DOHH2 (cell line): ENCODE measurements around the gene ZFYVE26.

Experiments
- H3F3A ChIP-seq: fragments of 200-600 bp; sonication (generic), shearing (Covaris generic); 2 replicates; pipeline ENCODE4 v1.6.0; 2016; ENCODE audit warnings: antibody characterized with exemption, mild to moderate bottlenecking; ENCODE audit not compliant: control insufficient read depth, insufficient read depth
- H3K27ac ChIP-seq: fragments of 200-600 bp; sonication (generic); 2 replicates; pipeline ENCODE4 v1.5.1; 2014; ENCODE audit warnings: low read depth, mild to moderate bottlenecking, low read length, moderate library complexity
- H3K27me3 ChIP-seq: fragments of 200-600 bp; sonication (generic); 2 replicates; pipeline ENCODE4 v1.6.1; 2014; ENCODE audit warnings: mild to moderate bottlenecking, low read length, mixed read lengths; ENCODE audit not compliant: control insufficient read depth
- H3K36me3 ChIP-seq: fragments of 200-600 bp; sonication (generic); 2 replicates; pipeline ENCODE4 v1.6.1; 2014; ENCODE audit warnings: mild to moderate bottlenecking, low read length, moderate library complexity, mixed read lengths; ENCODE audit not compliant: control insufficient read depth
- H3K4me1 ChIP-seq: fragments of 200-600 bp; sonication (generic); 2 replicates; pipeline ENCODE4 v1.6.1; 2014; ENCODE audit warnings: mild to moderate bottlenecking, low read length, mixed read lengths; ENCODE audit not compliant: control insufficient read depth
- H3K4me2 ChIP-seq: fragments of 200-600 bp; sonication (generic); 2 replicates; pipeline ENCODE4 v1.6.0; 2014; ENCODE audit warnings: mild to moderate bottlenecking, low read length, moderate library complexity
- H3K4me3 ChIP-seq: fragments of 200-600 bp; sonication (generic); 2 replicates; pipeline ENCODE4 v1.5.1; 2014; ENCODE audit warnings: mild to moderate bottlenecking, low read length, mixed read lengths
- H3K79me2 ChIP-seq: fragments of 200-600 bp; sonication (generic); 2 replicates; pipeline ENCODE4 v1.6.1; 2014; ENCODE audit warnings: mild to moderate bottlenecking, low read length, mixed read lengths; ENCODE audit not compliant: control insufficient read depth
- H3K9me2 ChIP-seq: fragments of 200-600 bp; sonication (generic); replicated peaks from 2 replicates; pipeline ENCODE4 v1.6.1; 2014; ENCODE audit warnings: mild to moderate bottlenecking, low read length, mixed read lengths; ENCODE audit not compliant: control insufficient read depth
- H3K9me3 ChIP-seq: fragments of 200-600 bp; sonication (generic); 2 replicates; pipeline ENCODE4 v1.6.1; 2014; ENCODE audit warnings: antibody characterized with exemption, low read length, mixed read lengths; ENCODE audit not compliant: control insufficient read depth, insufficient read depth
- H4K20me1 ChIP-seq: fragments of 200-600 bp; sonication (generic); 2 replicates; pipeline ENCODE4 v1.6.0; 2014; ENCODE audit warnings: low read depth, mild to moderate bottlenecking, antibody characterized with exemption, low read length, moderate library complexity; ENCODE audit not compliant: control insufficient read depth, insufficient read depth
- CTCF ChIP-seq: fragments of 200-600 bp; sonication (generic); IDR thresholded peaks from one replicate; pipeline ENCODE4 v1.5.1; 2014; ENCODE audit warnings: antibody characterized with exemption, mild to moderate bottlenecking, low read depth, low read length; ENCODE audit not compliant: poor library complexity, severe bottlenecking
- EZH2phosphoT487 ChIP-seq: fragments of 200-600 bp; sonication (generic); IDR thresholded peaks from 2 replicates; pipeline ENCODE4 v1.6.1; 2017; ENCODE audit warnings: borderline replicate concordance, mild to moderate bottlenecking, antibody characterized with exemption, low read length, moderate library complexity, mixed read lengths

ZFYVE26 gene

GRCh38 chr14:67749341-67750084 lies 66.9 kb downstream of the ZFYVE26 start:
- H3K27ac ChIP-seq, result no peak overlapping the region
- no peak for TF ChIP-seq CTCF
- no peak for TF ChIP-seq EZH2phosphoT487
- no peaks in the 10 kb centered on the region for H4K20me1 ChIP-seq
- no peaks in the 10 kb centered on the region for H3K27me3 ChIP-seq
- no peaks in the 10 kb centered on the region for H3K9me3 ChIP-seq
- no peaks in the 10 kb centered on the region for H3F3A ChIP-seq
- H3K4me1 ChIP-seq, result no peaks in the 10 kb centered on the region
- H3K9me2 ChIP-seq, result no peaks in the 10 kb centered on the region
- H3K36me3 ChIP-seq, result peaks cover 42% of the 10 kb centered on the region
- no peak overlapping the region for H3K4me3 ChIP-seq
- H3K79me2 ChIP-seq, result no peaks in the 10 kb centered on the region
- no peak overlapping the region for H3K4me2 ChIP-seq

- no peaks in the 10 kb centered on the region for H3K9me3 ChIP-seq
- peaks cover 35% of the 10 kb centered on the region for H3K36me3 ChIP-seq
- no peak overlapping the region for H3K4me2 ChIP-seq
- no peak overlapping the region for H3K4me3 ChIP-seq
- no peak overlapping the region for H3K27ac ChIP-seq
- no peaks in the 10 kb centered on the region for H3K4me1 ChIP-seq
- H3K27me3 ChIP-seq, result no peaks in the 10 kb centered on the region
- H3K79me2 ChIP-seq, result no peaks in the 10 kb centered on the region
- no peak for TF ChIP-seq CTCF
- no peak for TF ChIP-seq EZH2phosphoT487
- no peaks in the 10 kb centered on the region for H3F3A ChIP-seq
- H3K9me2 ChIP-seq, result no peaks in the 10 kb centered on the region
- H4K20me1 ChIP-seq, result no peaks in the 10 kb centered on the region
These were observed 68.1 kb downstream of the ZFYVE26 start for GRCh38 chr14:67748312-67748711.

- no peaks in the 10 kb centered on the region for H3K4me1 ChIP-seq
- peaks cover 23% of the 10 kb centered on the region for H3K36me3 ChIP-seq
- H3K4me3 ChIP-seq, result no peak overlapping the region
- no peaks in the 10 kb centered on the region for H3F3A ChIP-seq
- no peaks in the 10 kb centered on the region for H3K79me2 ChIP-seq
- H3K9me3 ChIP-seq, result no peaks in the 10 kb centered on the region
- TF ChIP-seq CTCF, result no peak
- no peak for TF ChIP-seq EZH2phosphoT487
- no peaks in the 10 kb centered on the region for H4K20me1 ChIP-seq
- H3K9me2 ChIP-seq, result no peaks in the 10 kb centered on the region
- no peak overlapping the region for H3K27ac ChIP-seq
- H3K27me3 ChIP-seq, result no peaks in the 10 kb centered on the region; the same call in 1 of the 2 replicates
- no peak overlapping the region for H3K4me2 ChIP-seq
These were observed 69.5 kb downstream of the ZFYVE26 start for GRCh38 chr14:67746927-67747326.
